Islet precursor cell (in vitro differentiated cells): Measurements from ENCODE around the gene CEACAM18.

Source experiments
- DNase-seq: peaks from one replicate; pipeline ENCODE4 v3.0.0-alpha.2; 2018

Gene CEACAM18

GRCh38 chr19:51539821-51540366 is 61.6 kb downstream of the CEACAM18 start:
- no peak for DNase-seq
